GM15510 (cell line): ENCODE measurements around the gene KCNH5.

Experiments used
- POLR2A ChIP-seq: IDR thresholded peaks from 3 replicates; pipeline ENCODE4 v1.6.1; 2011; ENCODE audit warnings: borderline replicate concordance; ENCODE audit not compliant: insufficient read length; ENCODE audit errors: extremely low read depth

Gene KCNH5

GRCh38 chr14:63045234-63045611, at the start of gene KCNH5:
TSS of gene KCNH5 (minus strand) at chr14:63045458. CDS start at chr14:63045186, 272 bp downstream.
- no peak for TF ChIP-seq POLR2A

GRCh38 chr14:63091394-63091996, 46.2 kb upstream of the KCNH5 start:
- TF ChIP-seq POLR2A, result no peak

- TF ChIP-seq POLR2A, result no peak
Observed at GRCh38 chr14:63088865-63089264, 43.6 kb upstream of the KCNH5 start.

- no peak for TF ChIP-seq POLR2A
Observed at GRCh38 chr14:63078569-63078968, 33.3 kb upstream of the KCNH5 start.

- TF ChIP-seq POLR2A, result no peak
Observed at GRCh38 chr14:63076488-63076887, 31.2 kb upstream of the KCNH5 start.

GRCh38 chr14:63055631-63056030, 10.4 kb upstream of the KCNH5 start:
- no peak for TF ChIP-seq POLR2A

- TF ChIP-seq POLR2A, result no peak
Observed at GRCh38 chr14:63051992-63052391, 6.7 kb upstream of the KCNH5 start.

GRCh38 chr14:63051301-63051700, 6.0 kb upstream of the KCNH5 start:
- no peak for TF ChIP-seq POLR2A

GRCh38 chr14:63050694-63051093, 5.4 kb upstream of the KCNH5 start:
- TF ChIP-seq POLR2A, result no peak

GRCh38 chr14:63046339-63047268, 1.3 kb upstream of the KCNH5 start:
- TF ChIP-seq POLR2A, result no peak

GRCh38 chr14:63045612-63046320, 508 bp upstream of the KCNH5 start:
- TF ChIP-seq POLR2A, result no peak

- TF ChIP-seq POLR2A, result no peak
Observed at GRCh38 chr14:63039866-63040265, 5.4 kb downstream of the KCNH5 start.

- no peak for TF ChIP-seq POLR2A
Observed at GRCh38 chr14:63032641-63033040, 12.6 kb downstream of the KCNH5 start.

- no peak for TF ChIP-seq POLR2A
Observed at GRCh38 chr14:63032076-63032475, 13.2 kb downstream of the KCNH5 start.

GRCh38 chr14:63030113-63030512, 15.1 kb downstream of the KCNH5 start:
- TF ChIP-seq POLR2A, result no peak
